ENCODE results near the gene NUDT8.
"Not testable (repeated sequence)": the region's sequence is repeated elsewhere in the genome, so short reads cannot be mapped to it uniquely, and the experiment has no call there.

The NUDT8 gene

DNA sequence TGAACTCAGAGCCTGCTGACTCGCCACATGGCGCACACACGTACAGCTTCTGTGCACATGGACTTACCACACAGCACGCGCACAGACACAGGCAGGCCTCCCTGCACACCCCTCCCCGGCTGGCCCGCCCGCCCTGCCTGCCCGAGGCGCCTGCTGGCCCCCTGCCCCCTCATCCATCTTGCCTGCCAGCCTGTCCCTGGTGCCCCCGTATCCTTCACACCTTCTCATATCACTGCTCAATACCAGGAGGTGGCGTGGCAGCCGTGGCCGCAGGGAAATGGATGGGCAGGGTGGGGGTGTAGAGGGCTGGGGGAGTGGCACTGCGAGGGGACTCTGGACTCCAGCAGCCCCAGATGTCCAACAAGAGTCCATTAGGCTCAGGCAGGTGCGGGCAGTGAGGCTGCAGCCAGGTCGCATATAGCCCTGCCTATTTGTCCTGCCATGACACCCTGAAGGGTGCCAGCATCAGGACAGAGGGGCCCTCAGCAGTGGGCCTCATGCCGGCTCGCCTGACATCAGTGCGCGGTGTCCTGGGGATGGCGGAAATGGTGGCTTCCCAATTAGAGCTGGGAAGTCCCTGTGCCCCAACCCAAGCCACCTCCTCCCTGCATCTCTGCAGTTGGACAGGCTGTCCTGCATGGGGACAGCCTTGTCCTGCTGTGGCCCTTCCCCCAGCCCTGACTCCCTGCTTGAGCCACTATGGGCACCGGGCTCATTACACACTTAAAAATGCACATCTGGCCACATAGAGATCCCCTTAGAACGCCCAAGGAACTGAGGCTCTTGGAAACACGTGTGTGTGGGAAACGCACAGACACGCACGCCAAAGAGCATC is 11.8 kb upstream of the NUDT8 start:
- no peak for DNase-seq

DNA sequence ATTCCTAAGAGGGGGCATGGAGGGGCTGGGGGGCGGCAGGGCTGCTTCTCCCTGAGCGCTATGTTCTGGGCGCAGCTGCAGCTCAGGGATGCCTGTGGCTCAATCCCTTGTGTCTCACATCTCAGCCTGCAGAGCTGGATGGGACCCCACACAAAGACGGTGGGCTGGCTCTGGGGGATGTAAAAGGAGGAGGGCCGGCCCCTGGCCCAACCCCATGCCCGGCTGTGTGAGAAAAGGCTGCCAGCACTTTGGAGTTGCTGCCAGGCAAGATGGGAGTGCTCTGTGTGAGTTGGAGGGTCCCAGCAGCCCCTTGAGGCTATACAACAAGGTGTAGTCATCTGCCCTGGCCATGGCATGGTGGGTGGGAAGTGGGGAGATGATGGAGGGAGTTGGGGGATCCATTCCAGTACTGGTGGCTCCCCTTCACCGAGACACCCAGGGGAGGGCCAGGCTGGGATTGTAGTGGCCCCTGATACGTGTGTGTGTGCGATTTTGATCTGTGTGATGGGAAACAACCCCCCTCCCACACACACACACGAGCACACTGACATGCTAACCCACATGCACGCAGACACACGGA is 11.1 kb upstream of the NUDT8 start:
- no peak for DNase-seq

DNA sequence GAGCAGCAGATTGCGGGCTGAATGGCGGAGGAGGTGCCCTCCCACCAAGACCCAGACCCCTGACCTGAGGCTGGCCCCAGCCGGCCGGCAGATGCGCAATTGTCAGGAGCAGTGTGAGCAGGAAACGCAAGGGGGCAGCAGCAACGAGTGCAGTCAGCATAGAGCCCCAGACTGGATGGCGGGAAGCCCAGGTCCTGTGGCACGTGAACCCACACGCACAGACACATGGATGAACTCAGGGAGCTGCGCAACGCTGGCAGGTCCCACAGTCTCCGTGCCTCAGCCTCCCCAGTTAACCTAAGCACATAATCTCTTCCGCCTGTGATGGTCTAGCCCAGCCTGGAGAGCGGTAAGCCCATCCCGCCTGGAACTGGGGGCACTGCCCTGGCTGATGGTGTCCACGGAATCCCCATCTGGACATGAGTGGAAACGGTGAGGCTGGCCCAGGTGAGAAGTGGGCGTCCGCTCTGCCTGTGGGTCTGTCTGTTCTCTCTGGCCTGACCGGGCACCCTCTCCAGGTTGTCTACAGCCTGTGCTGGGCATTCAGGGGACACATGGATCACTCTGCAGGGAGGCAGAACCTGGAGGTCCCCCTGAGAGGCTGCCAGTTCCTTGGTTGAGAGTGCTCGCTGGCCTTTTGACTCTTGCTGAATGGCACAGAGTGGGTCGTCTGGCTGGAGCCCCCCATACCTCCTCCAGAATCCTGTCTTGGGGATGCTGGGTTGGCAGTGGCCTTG is 10.5 kb upstream of the NUDT8 start:
- DNase-seq = peak; percentile 74

DNA sequence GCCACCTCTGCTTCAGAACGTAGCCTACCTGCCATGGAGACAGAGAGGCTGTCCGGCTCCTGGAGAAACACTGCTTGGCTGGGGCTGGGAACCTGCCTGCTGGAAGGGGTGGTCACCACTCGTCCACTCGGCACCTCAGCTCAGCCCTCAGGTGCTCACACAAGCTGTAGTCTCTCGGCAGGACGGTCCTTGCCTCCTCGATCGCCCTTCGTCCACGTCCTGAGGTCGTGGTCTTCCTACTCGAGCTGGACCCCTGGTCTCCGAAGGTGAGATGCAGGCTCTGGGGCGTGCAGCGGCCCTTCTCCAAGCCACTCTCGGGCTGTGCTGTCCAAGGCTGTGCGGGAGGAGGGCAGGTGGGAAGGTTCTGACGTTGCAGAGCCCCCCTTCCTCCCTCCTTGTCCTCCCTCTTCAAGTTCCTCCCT is 9.7 kb upstream of the NUDT8 start, which contains the start of gene TBX10:
Gene TBX10 (minus strand): TSS at position 326 of the 422 bp plus-strand sequence. CDS start 291 bp downstream, at position 35.
- DNase-seq = no peak

DNA sequence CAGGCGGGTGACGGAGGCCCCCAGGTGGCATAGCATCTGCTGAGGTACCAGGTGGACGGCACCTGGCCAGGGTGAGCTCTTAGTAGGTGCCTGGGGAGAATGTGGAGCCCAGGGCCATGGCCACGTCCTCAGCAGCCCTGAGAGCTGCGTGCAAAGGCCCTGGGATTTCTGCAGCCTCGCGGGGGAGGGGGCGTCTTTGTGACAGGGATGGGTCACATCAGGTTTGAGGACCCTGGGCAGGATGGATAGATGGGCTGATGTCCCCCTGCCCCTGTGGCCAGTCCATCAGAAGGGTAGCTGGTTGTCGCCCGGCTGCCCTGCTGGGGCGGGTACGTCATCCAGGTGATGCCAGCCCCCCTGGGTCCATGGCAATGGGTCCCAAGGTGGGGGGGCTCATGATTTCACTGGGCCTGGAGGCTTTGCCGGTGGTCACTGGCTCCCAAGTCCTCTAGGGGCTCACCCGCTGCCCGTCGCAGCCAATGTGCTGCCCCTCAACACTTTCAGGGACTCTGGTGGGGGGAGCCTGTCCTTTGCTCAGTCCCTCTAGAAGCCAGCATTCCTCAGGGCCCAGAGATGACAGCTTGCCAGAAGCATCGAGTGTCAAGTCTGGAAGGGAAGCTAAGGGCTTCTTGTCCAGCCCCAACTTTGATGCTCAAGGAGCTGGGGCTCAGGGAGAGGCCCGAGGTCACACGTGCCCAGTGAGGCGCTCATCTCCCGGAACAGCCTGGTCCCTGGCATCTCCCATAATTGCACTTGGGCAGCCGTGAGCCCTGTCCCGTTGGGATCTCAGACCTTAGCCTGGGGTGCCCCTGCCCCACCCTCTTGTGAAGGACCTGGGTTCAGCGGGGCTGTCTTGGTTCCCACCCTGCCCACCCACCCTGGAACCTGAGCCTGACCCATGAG is 9.0 kb upstream of the NUDT8 start:
- DNase-seq = no peak

DNA sequence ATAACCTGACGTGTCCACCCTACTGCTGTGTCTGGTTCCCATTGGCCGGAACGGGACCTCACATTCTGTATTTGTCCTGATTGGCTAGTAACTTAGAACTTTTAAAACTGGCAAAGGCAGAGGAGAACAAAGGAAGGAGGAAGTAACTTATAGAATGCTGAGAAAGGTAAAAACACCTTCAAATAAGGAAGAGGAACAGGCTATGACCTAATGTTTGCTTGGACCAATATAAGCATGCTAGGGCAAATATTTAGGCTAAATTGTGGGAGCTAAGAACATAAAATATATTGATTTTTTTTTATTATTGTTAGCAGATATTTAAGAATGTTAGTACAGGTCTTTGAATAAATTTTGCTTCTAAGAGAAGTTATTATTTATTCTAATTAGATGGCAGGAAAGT is 7.7 kb upstream of the NUDT8 start:
- DNase-seq = not testable (repeated sequence)

DNA sequence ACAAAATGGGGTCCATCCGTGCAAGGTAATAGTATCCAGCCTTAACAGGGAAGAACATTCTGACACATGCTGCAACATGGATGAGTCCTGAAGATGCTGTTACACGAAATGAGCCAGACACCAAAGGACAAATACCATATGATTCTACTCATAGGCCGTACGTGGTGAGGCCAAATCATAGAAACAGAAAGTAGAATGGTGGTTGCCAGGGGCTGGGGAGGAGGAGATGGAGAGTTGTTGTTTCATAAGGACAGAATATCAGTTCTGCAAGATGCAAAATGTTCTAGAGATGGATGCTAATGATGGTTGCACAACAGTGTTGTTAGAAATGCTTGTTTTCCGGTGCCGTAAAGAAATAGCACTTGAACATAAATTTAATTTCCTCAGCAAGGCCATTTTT is 7.2 kb upstream of the NUDT8 start:
- DNase-seq = no peak

DNA sequence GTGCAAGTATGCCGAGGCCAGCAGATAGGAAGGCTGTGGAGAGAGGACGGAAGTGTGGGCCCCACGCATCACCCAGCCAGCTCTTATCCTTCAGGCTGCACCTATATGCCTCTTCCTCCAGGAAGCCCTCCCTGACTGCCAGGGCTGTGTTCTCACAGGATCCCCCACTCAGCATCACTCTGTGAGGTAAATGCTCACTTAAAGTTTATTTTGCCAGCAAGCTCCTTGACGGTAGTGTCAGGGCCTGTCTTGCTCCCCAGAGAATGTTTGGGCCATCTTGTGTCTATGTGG is 5.4 kb upstream of the NUDT8 start:
- DNase-seq = no peak

DNA sequence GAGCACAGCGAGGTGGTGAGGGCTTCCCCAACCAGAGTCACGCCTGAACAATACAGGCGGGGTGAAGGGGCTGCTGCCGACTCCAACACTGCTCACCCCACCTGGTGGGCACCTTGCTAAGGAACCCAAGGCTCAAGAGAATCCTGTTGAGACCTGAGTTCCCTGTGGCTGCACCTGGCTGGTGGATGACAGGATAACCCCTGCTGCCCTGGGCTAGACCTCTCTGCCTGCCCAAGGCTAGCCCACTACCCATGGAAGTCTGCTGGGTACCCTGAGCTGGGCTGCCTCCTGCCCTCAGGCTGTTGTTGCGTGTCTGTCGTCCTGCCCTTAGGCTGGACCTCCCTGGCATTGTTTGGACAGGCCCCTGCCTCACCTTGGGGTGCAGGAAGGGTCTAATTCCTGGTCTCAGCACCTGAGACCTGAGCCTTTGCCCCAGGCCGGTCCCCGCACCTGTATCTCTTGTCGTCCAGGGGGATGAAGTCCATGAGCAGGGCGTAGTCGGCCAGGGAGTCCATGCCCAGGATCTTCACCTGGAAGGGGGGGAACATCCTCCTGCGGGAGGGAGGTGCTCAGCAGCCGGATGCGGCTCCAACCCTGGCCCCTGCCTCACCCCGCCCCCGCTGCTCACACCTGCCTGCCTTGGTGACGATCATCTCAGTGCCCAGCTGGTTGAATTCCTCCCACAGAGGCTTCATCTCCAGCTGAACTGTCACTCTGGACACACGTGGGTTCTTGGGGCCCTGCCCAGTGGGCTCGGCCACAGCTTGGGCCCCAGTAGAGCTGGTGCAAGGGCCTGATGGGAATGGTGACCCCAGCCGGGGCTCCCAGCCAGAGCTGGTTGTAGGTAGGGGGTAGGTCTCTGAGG is 4.9 kb upstream of the NUDT8 start:
- no peak for DNase-seq

DNA sequence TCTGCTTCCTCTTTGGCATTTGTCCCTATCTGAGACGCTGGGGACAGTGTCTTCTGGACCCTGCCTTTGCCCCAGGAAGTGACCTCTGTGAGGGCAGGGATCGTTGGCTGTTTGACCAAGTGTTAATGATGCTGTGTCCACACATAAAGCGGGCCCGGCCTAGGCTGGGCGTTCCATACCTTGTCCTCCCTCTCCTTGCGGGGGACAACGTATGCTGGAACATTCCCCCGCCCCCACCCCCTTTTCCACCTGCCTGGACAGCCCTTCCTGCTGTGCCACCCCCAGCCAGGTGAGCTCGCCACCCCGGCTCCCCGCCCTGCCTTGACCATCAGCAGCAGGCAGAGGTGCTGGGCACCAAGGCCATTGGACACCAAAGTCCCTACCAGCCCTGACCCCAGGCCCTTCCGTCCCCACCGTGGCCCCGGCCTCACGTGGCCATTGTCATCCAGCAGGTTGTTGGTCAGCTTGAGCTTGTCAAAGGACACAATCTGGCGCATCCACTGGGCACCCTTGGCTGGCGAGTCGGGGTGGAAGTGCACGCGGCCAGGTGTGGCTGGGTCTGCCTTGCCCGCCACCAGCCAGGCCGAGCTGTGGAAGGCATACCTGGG is 4.1 kb upstream of the NUDT8 start:
- DNase-seq = no peak

DNA sequence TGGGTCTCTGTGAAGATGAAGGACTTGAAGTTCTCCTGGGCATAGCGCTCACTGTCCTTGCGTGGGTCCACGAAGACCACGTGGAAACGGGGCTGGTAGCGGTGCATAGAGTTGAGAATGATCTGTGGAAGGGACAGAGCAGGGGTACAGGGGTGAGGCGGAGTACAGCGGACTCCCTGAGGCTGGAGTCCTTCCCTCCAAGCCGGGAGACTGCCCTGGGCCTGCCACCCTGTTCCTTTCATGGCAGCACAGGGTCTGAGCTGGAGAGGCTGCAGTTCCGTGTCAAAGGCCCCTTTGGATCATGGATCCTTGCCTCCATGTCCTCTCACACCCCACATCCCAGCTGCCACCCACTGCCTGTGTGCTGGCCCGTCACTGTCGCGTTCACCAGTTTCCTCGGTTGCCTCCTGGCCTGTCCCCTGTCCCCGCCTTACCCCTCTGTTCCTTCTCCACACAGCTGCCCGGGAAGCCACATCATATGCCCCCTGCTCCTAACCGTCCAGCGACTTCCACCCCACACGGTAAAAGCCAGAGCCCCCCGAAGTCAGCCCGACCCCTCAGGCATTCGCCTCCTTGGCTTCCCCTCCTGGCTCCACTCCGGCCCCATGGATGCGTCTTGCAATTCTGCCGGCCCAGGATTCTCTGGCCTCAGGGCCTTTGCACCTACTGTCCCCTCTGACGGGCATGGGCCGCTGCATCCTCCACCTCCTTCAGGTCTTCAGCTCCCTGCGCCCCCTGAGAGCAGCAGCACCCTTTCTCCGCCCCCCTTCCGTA is 3.4 kb upstream of the NUDT8 start:
- no peak for DNase-seq

DNA sequence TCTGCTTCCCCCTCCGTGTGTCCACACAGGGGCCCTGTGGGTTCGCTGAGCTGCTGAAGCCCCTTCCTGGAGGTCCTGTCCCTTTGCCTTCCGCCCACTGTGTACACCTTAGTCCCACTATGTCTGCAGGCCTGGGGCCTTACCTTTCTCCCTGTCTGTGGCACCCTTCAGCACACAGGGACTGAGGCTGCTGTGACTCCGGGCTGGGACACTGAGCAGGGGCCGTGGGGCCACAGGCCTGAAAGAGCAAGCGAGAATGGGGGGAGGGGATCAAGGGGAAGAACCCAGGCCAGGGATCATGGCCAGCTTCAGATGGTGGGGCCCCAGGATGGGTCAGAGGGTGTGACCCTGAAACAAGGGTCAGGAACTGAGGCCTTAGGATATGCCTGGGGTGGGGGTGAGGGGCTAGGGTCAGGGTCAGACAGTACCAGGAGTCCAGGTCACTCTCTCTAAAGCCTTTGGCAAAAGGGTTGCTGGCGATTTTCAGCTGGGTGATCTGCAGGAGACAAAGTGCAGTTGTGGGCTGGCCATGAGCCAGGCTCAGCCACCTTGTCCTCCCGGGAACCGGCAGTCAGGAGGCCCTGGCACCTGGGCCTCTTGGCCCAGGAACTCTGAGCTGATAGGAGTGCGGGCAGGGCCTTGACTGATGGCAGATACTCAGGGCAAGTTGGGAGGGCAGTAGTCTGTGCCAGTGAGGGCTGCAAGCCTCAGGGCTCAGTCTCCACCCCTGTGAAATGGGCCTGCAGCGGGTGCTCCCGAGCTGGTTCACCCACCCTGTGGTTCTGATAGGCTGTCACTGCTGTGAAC is 2.6 kb upstream of the NUDT8 start:
- no peak for DNase-seq

DNA sequence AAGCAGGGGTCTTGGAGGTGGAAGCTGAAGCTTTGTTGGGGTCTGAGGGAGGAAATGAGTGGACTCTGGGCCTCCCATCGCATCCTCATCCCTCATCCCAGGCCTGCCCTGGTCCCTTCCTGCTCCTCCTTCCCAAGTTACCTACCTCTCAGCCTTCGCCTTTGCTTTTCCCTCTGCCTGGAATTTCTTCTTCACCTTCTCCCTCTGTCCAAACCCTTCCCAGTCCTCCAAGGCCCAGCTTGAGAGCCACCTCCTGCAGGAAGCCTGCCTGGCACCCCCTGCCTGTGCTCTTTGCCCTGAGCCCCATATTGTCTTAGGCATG is 2.1 kb upstream of the NUDT8 start:
- DNase-seq = no peak

DNA sequence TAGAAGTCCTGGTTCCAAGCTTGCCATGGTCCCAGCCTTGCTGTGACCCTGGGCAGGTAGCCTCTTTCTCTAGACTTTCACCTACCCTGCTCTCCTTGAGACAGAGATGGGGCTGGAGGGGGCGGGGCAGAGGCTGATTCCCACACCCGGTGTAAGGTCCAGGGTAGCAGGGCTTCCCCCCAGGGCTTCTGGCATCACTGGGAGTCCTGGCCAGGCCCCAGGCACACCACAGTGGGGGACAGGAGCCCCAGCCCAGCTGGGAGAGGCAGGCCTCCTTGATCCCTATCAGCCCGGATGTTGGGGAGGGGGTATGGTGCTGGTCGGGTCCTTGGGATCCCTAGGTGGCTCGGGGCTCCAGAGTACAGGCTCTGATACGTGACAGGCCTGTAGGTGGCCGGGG is 1.7 kb upstream of the NUDT8 start:
- DNase-seq = no peak

DNA sequence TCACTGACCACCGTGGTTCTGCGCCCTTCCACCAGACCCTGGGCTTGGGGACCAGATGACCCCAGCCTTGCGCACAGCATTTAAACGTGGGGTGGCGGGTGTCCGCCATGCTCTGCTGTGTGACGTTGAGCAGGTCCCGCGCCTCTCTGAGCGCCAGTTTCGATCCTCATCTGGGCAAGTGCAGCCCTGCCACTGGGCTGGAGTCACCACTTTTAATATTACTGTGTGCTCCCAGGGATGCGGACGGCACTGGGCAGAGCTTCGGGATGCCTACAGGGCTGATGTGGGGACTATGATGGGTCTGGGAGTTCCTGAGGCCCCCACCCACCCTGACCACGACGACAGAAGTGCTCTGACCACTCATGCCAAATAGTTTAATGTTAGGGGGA is 1.2 kb upstream of the NUDT8 start:
- no peak for DNase-seq

DNA sequence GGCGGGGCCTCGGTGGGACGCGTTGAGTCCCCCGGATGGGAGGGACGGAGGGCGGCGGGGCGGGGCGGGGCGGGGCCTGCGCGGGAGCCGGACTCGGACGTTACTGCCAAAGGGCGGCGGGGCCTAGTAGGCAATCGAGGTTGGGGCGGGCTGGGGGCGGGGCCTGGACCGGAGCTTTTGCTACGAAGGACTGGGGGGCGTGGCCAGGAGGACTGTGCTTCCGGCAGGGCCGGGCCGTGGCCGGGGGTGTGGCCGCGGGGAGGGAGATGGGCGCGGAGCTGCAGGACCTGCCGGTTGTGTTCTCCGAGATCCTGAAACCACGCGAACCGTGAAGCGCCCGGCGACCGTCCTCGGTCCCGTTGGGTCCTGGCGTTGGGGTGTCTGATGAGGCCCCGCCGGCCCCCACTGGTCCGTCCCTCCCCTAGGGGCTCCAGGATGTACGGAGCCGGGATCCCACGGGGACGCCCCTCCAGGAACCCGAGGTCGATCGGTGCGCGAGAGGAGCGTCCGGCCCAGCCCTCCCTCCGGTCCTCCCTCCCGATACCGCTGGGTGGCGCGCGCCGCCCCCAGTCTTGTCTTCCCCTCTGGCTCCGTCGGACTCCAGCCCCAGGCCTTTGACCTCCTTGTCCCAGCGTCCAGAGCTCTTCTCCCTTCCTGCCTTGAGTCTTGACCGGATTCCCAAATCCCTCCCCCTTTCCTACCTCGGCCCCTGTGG is 648 bp upstream of the NUDT8 start:
- peak; percentile 99 for DNase-seq

DNA sequence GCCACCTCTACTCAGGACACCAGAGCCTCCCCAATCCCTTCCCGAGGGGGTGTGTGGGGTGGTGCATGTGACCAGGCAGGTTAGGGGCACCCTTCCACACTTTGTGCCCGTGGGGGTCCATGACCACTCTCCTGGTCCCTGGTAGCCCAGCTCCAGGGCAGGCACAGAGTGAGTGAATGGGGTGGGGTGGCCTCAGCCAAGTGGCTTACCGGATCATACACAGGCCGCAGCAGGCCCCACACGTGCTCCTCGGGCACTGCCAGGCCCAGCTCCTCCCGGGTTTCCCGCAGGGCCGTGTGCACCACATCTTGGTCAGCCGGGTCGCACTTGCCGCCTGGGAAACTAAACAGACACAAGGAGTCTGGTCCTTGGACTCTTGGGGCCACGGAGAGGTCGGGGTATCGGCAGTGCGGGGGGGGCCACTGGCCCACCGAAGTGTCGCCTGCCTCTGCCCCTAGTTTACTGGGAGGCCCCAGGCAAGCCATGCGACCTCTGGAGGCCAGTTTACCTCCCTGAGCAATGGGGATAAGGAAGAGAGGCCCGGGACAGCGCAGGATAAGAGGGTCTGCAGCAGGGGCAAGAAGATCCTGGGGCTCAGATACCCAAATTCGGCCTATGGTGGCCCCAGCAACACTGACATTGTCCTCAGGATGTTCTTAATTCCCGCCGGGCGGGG is 889 bp downstream of the NUDT8 start:
- DNase-seq = no peak

DNA sequence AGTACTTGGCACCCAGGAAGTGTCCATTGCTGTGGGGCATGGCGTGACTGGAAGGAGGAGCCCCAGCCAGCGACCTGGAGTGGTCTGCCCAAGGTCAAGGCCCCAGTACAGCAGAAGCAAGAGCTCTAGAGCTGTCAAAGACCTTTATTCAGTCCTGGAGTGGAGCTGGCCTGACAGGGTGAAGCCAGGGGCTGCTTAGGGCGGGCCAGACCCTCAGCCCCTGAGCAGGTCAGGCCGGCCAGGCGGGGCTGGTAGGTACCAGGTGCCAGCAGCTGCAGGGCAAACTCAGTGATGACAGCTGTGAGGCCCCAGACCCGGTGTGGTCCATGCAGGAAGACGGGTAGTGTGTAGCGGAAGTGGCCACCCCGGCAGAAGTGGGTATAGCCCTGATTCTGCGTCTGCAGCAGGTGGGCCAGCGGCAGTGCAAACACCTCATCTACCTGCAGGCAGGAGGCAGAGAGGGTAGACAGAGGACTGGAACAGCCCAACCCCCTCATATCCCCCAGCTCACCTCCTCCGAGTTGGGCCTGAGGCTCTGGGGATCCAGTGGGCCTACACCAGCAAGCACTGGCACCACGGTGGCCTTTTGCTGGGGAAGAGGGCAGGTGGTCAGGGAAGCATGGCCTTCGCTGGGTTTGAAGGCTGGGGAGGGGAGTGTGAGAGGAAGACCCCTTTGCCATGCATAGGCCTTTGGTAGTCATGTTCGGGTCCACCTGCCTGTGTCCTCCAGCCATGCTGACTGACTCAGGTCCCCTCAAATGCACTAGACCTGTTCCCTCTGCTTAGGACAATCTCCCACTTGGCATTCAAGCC is 1.7 kb downstream of the NUDT8 start:
- no peak for DNase-seq

All from stimulated activated CD8-positive, alpha-beta memory T cell treated with anti-CD3 and anti-CD28 coated beads, Interleukin-4, amount 100 ng/mL, for 48 hours (primary cell).